GM23338 (cell line): ENCODE data around the gene PAX5. TPM values are rescaled to one million over a fixed set of nuclear protein-coding genes. Genes with fewer than 3 reads are reported as not detected.
A peak's percentile ranks its signal among the peaks of the same experiment; 100 is the strongest.

Experiments used
- ATAC-seq: fragments of 200-7000 bp; cut with Tn5 transposase; 3 replicates; pipeline ENCODE4 v1.9.1; 2020
- DNase-seq: peaks from one replicate; pipeline ENCODE4 v3.0.0-alpha.2; 2015; ENCODE audit warnings: low spot score
- H2AFZ ChIP-seq: fragments of 200-600 bp; sonication (generic); 2 replicates; pipeline ENCODE4 v1.8.0; 2016; ENCODE audit warnings: antibody characterized with exemption, mild to moderate bottlenecking, moderate library complexity
- H3F3A ChIP-seq: fragments of 200-600 bp; sonication (generic); replicated peaks from 2 replicates; pipeline ENCODE4 v1.8.0; 2017; ENCODE audit warnings: antibody characterized with exemption, mixed run types, low read depth
- H3K27ac ChIP-seq: fragments of 200-600 bp; sonication (generic); 2 replicates; pipeline ENCODE4 v1.6.1; 2016; ENCODE audit warnings: low read depth
- H3K27me3 ChIP-seq: fragments of 200-600 bp; sonication (generic); 2 replicates; pipeline ENCODE4 v1.8.0; 2016; ENCODE audit warnings: mild to moderate bottlenecking, mixed run types, moderate library complexity; ENCODE audit not compliant: insufficient read depth
- H3K36me3 ChIP-seq: fragments of 200-600 bp; sonication (generic); 2 replicates; pipeline ENCODE4 v1.8.0; 2016; ENCODE audit warnings: mild to moderate bottlenecking; ENCODE audit not compliant: insufficient read depth
- H3K4me1 ChIP-seq: fragments of 200-600 bp; sonication (generic); 2 replicates; pipeline ENCODE4 v1.8.0; 2016; ENCODE audit warnings: mild to moderate bottlenecking, moderate library complexity; ENCODE audit not compliant: insufficient read depth
- H3K4me2 ChIP-seq: fragments of 200-600 bp; sonication (generic); 2 replicates; pipeline ENCODE4 v1.7.1; 2017; ENCODE audit warnings: mixed run types
- H3K4me3 ChIP-seq: fragments of 200-600 bp; sonication (generic); 2 replicates; pipeline ENCODE4 v1.6.1; 2016; ENCODE audit warnings: mixed run types
- H3K79me2 ChIP-seq: fragments of 200-600 bp; sonication (generic); replicated peaks from 2 replicates; pipeline ENCODE4 v1.8.0; 2017; ENCODE audit warnings: mild to moderate bottlenecking; ENCODE audit not compliant: insufficient read depth
- H3K9me2 ChIP-seq: fragments of 200-600 bp; sonication (generic); 2 replicates; pipeline ENCODE4 v1.8.0; 2017; ENCODE audit not compliant: insufficient read depth
- H4K20me1 ChIP-seq: fragments of 200-600 bp; sonication (generic); replicated peaks from 2 replicates; pipeline ENCODE4 v1.8.0; 2017; ENCODE audit warnings: mild to moderate bottlenecking; ENCODE audit not compliant: insufficient read depth
- H3K27ac Mint-ChIP-seq: 2 replicates; pipeline ENCODE4 v1.8.0; 2020; ENCODE audit warnings: inconsistent platforms, mild to moderate bottlenecking, moderate library complexity, mixed read lengths
- H3K27me3 Mint-ChIP-seq: 3 replicates; pipeline ENCODE4 v1.8.0; 2022; ENCODE audit warnings: low read depth, mild to moderate bottlenecking, moderate library complexity, mixed read lengths, inconsistent platforms; ENCODE audit not compliant: insufficient read depth, poor library complexity
- H3K36me3 Mint-ChIP-seq: 3 replicates; pipeline ENCODE4 v1.8.0; 2021; ENCODE audit warnings: low read depth, mild to moderate bottlenecking, inconsistent platforms, moderate library complexity, mixed read lengths
- H3K4me1 Mint-ChIP-seq: 3 replicates; pipeline ENCODE4 v1.8.0; 2020; ENCODE audit warnings: mild to moderate bottlenecking, inconsistent platforms, mixed read lengths
- H3K4me3 Mint-ChIP-seq: 3 replicates; pipeline ENCODE4 v1.8.0; 2021; ENCODE audit warnings: moderate library complexity, mild to moderate bottlenecking, inconsistent platforms, mixed read lengths
- H3K9me3 Mint-ChIP-seq: 3 replicates; pipeline ENCODE4 v1.8.0; 2020; ENCODE audit warnings: moderate library complexity, mild to moderate bottlenecking, inconsistent platforms, mixed read lengths
- EZH2 ChIP-seq: fragments of 200-600 bp; sonication (generic); IDR thresholded peaks from one replicate; pipeline ENCODE4 v1.8.0; 2017; ENCODE audit warnings: antibody characterized with exemption, mild to moderate bottlenecking, low read depth; ENCODE audit not compliant: unreplicated experiment
- JUNB ChIP-seq: IDR thresholded peaks from one replicate; pipeline ENCODE4 v1.6.1; 2016; ENCODE audit warnings: antibody characterized with exemption; ENCODE audit not compliant: unreplicated experiment
- POLR2AphosphoS5 ChIP-seq: IDR thresholded peaks from 2 replicates; pipeline ENCODE4 v1.6.1; 2016; ENCODE audit warnings: antibody characterized with exemption, low read depth
- REST ChIP-seq: IDR thresholded peaks from one replicate; pipeline ENCODE4 v1.6.1; 2018; ENCODE audit warnings: antibody characterized with exemption; ENCODE audit not compliant: unreplicated experiment
- STAT1 ChIP-seq: IDR thresholded peaks from one replicate; pipeline ENCODE4 v1.6.1; 2016; ENCODE audit warnings: antibody characterized with exemption; ENCODE audit not compliant: unreplicated experiment
- ZNF331 ChIP-seq: fragments of 250-450 bp; sonication (Bioruptor Pico); IDR thresholded peaks from 2 replicates; pipeline ENCODE4 v1.5.0; 2020; ENCODE audit warnings: low read depth, mild to moderate bottlenecking, moderate library complexity
- ZNF462 ChIP-seq: fragments of 250-450 bp; sonication (Bioruptor Pico); IDR thresholded peaks from 2 replicates; pipeline ENCODE4 v1.5.0; 2020; ENCODE audit warnings: mild to moderate bottlenecking, moderate library complexity
- polyA plus RNA-seq: library from polyadenylated mRNA; unstranded; fragments of >200 nt; fragmentation: Nextera tagmentation; extraction: Ambion mirVana; gene quantifications from 2 replicates; pipeline ENCODE4 v1.2.1, GENCODE V29; 2016
- total RNA-seq: library from RNA; depleted of rRNA; stranded (reverse); fragments of >200 nt; shearing (Covaris generic); gene quantifications from 2 replicates; pipeline ENCODE4 v1.2.3, GENCODE V29; 2014

PAX5 gene
- total and polyA plus RNA-seq, 2 experiments from 2014 or later: 0.17 to 0.60 TPM

GRCh38 chr9:37035648-37036370 lies 1.7 kb upstream of the PAX5 start:
- peaks cover 32% of the 10 kb centered on the region for H3F3A ChIP-seq
- TF ChIP-seq EZH2: peak; percentile 92
- no peak for TF ChIP-seq STAT1
- H3K27ac ChIP-seq: no peak overlapping the region
- ATAC-seq: peak; percentile 16
- Mint-ChIP-seq H3K9me3 (peaks cover 6% of the 10 kb centered on the region; the same call in 2 of the 3 replicates), H3K27me3 (peaks cover 96% of the 10 kb centered on the region), H3K4me1 (peaks cover 44% of the 10 kb centered on the region), H3K4me3 (peak overlapping the region; percentile 71), H3K27ac (no peak overlapping the region), H3K36me3 (peaks cover 4% of the 10 kb centered on the region; the same call in 1 of the 3 replicates)
- peak overlapping the region; percentile 72 for H3K4me3 ChIP-seq
- H3K4me2 ChIP-seq: peak overlapping the region; percentile 96
- peaks cover 51% of the 10 kb centered on the region for H3K4me1 ChIP-seq
- H4K20me1 ChIP-seq: peaks cover 11% of the 10 kb centered on the region; the same call in 1 of the 2 replicates
- H2AFZ ChIP-seq: peak overlapping the region; percentile 99
- peaks cover 100% of the 10 kb centered on the region for H3K27me3 ChIP-seq
- no peaks in the 10 kb centered on the region for H3K79me2 ChIP-seq
- no peaks in the 10 kb centered on the region for H3K9me2 ChIP-seq
- DNase-seq: peak; percentile 76
- H3K36me3 ChIP-seq: no peaks in the 10 kb centered on the region; the same call in 1 of the 2 replicates

- peak overlapping the region; percentile 71 for H3K4me3 Mint-ChIP-seq
- peak; percentile 9 for ATAC-seq
- peak overlapping the region; percentile 72 for H3K4me3 ChIP-seq
- TF ChIP-seq EZH2 (peak; percentile 59), STAT1 (no peak), REST (no peak), POLR2AphosphoS5 (no peak), JUNB (no peak), ZNF462 (CRISPR knock-in tag) (no peak), ZNF331 (CRISPR knock-in tag) (no peak)
Measured at GRCh38 chr9:37034938-37035647, 1.0 kb upstream of the PAX5 start.

More at GRCh38 chr9:37034938-37035647, 1.0 kb upstream of the PAX5 start:
- peaks cover 11% of the 10 kb centered on the region; the same call in 1 of the 2 replicates for H4K20me1 ChIP-seq
- peaks cover 6% of the 10 kb centered on the region; the same call in 2 of the 3 replicates for H3K9me3 Mint-ChIP-seq
- H3K27me3 ChIP-seq: peaks cover 100% of the 10 kb centered on the region
- H3K36me3 ChIP-seq: no peaks in the 10 kb centered on the region; the same call in 1 of the 2 replicates
- H3K9me2 ChIP-seq: no peaks in the 10 kb centered on the region
- peaks cover 52% of the 10 kb centered on the region for H3K4me1 ChIP-seq
- H3K27me3 Mint-ChIP-seq: peaks cover 97% of the 10 kb centered on the region
- H3K27ac Mint-ChIP-seq: no peak overlapping the region
- H3F3A ChIP-seq: peaks cover 35% of the 10 kb centered on the region
- H3K4me2 ChIP-seq: peak overlapping the region; percentile 96
- H3K4me1 Mint-ChIP-seq: peaks cover 37% of the 10 kb centered on the region
- no peaks in the 10 kb centered on the region for H3K79me2 ChIP-seq
- peak overlapping the region; percentile 69 for H2AFZ ChIP-seq
- H3K27ac ChIP-seq: no peak overlapping the region
- DNase-seq: peak; percentile 66
- peaks cover 4% of the 10 kb centered on the region; the same call in 1 of the 3 replicates for H3K36me3 Mint-ChIP-seq
